Esophagus mucosa (tissue), 1 donor: Measurements from ENCODE around the gene NOL9. TPM values are rescaled to one million over a fixed set of nuclear protein-coding genes. Genes with fewer than 3 reads are reported as not detected.

Experiments
- total RNA-seq: library from RNA; stranded (reverse); gene quantifications from one replicate; pipeline ENCODE4 v1.2.4, GENCODE V29; 2023
- donor health status: DM: yes; HTN: yes; CAD: no.

The NOL9 gene
- total RNA-seq, 1 donor from 2014 or later = 19.7 TPM

Other genes with a start within 250 kb of the NOL9 start
- 37.2 TPM for gene ACOT7, start 160.7 kb downstream of the NOL9 start, total RNA-seq
- 47.3 TPM for gene HES2, start 134.6 kb downstream of the NOL9 start, total RNA-seq
- 33.4 TPM for gene ESPN, start 129.7 kb downstream of the NOL9 start, total RNA-seq
- gene TNFRSF25, start 88.3 kb downstream of the NOL9 start, total RNA-seq = 13.1 TPM
- gene PLEKHG5, start 62.8 kb downstream of the NOL9 start, total RNA-seq = 24.4 TPM
- not detected for gene TAS1R1, start 794 bp upstream of the NOL9 start, total RNA-seq
- gene ZBTB48, start 25.5 kb upstream of the NOL9 start, total RNA-seq = 14.5 TPM
- gene KLHL21, start 48.4 kb upstream of the NOL9 start, total RNA-seq = 26.6 TPM
- gene PHF13, start 59.2 kb upstream of the NOL9 start, total RNA-seq = 7.5 TPM
- 6.4 TPM for gene THAP3, start 70.4 kb upstream of the NOL9 start, total RNA-seq
- gene DNAJC11, start 147.3 kb upstream of the NOL9 start, total RNA-seq = 41.5 TPM
- gene CAMTA1, start 230.9 kb upstream of the NOL9 start, total RNA-seq = 34.4 TPM